Spleen (tissue), 11 donors: Measurements from ENCODE around the gene RRP12. TPM values are rescaled to one million over a fixed set of nuclear protein-coding genes. Genes with fewer than 3 reads are reported as not detected.
A peak's percentile ranks its signal among the peaks of the same experiment; 100 is the strongest.

Experiments used
- DNase-seq: peaks from one replicate; pipeline ENCODE4 v3.0.0-alpha.2; 2020
- H3K27ac ChIP-seq, 8 donors: fragments of 200-600 bp; sonication (generic) in 7 of 8; 1 replicate in 4 of 8; 2 replicates in 4 of 8; pipeline versions ENCODE4 v1.5.0 to v1.8.0; 2016 to 2021; ENCODE audit warnings: inconsistent platforms in 4 of 8, mild to moderate bottlenecking in 4 of 8, moderate library complexity in 1 of 8
- H3K27me3 ChIP-seq, 7 donors: fragments of 200-600 bp; sonication (generic) in 6 of 7; replicated peaks in 1 of 7; 1 replicate in 4 of 7; 2 replicates in 3 of 7; pipeline versions ENCODE4 v1.5.0 to v1.8.0; 2016 to 2021; ENCODE audit warnings: inconsistent platforms in 3 of 7, mild to moderate bottlenecking in 1 of 7
- H3K36me3 ChIP-seq, 6 donors: fragments of 200-600 bp; sonication (generic) in 5 of 6; 1 replicate in 4 of 6; 2 replicates in 2 of 6; pipeline versions ENCODE4 v1.5.0 to v1.8.0; 2016 to 2021; ENCODE audit warnings: inconsistent platforms in 2 of 6
- H3K4me1 ChIP-seq, 6 donors: fragments of 200-600 bp; sonication (generic) in 5 of 6; 1 replicate in 3 of 6; 2 replicates in 3 of 6; pipeline versions ENCODE4 v1.5.0 to v1.8.0; 2016 to 2021; ENCODE audit warnings: inconsistent platforms in 3 of 6
- H3K4me3 ChIP-seq, 8 donors: fragments of 200-600 bp; sonication (generic) in 7 of 8; 1 replicate in 4 of 8; 2 replicates in 4 of 8; pipeline versions ENCODE4 v1.5.0 to v1.8.0; 2016 to 2021; ENCODE audit warnings: inconsistent platforms in 4 of 8, mild to moderate bottlenecking in 4 of 8, moderate library complexity in 2 of 8
- H3K9me3 ChIP-seq, 8 donors: fragments of 200-600 bp; sonication (generic) in 7 of 8; 1 replicate in 4 of 8; 2 replicates in 4 of 8; pipeline versions ENCODE4 v1.5.0 to v1.8.0; 2016 to 2021; ENCODE audit warnings: inconsistent platforms in 4 of 8
- POLR2A ChIP-seq, 3 donors: fragments of 450-650 bp; IDR thresholded peaks; one replicate each; pipeline ENCODE4 v1.5.1; 2017; ENCODE audit warnings: antibody characterized with exemption in 3 of 3, mild to moderate bottlenecking in 1 of 3
- POLR2AphosphoS5 ChIP-seq, 3 donors: sonication (generic); formaldehyde crosslinking; IDR thresholded peaks; one replicate each; pipeline ENCODE4 v1.5.1; 2017; ENCODE audit warnings: antibody characterized with exemption in 3 of 3
- WGBS, 5 donors: extraction: QIAGEN DNeasy Blood & Tissue Kit in 3 of 5; methylation state at CpG; one replicate each; pipeline versions ENCODE4 v1.1.5 to v1.1.7; 2013 to 2018; 5-methylcytosine and 5-hydroxymethylcytosine counted together
- intact Hi-C: fragments of 100-400 bp; cut with DNase I; formaldehyde crosslinking; loops from one replicate; pipeline ENCODE4 v1.15.0; 2023; ENCODE audit warnings: low total_unique reads
- polyA plus RNA-seq, 3 donors: library from polyadenylated mRNA; stranded (reverse); fragments of 200-250 nt; gene quantifications; one replicate each; pipeline ENCODE4 v1.2.1, GENCODE V29; 2013
- total RNA-seq, 7 donors: library from RNA; depleted of rRNA in 3 of 7; stranded (reverse); fragments of >200 nt in 3 of 7; fragmentation: NEBNext Ultra II Directional in 4 of 7; extraction: Animal tissue kit (Norgen Biotek cat#: 25700) in 4 of 7; gene quantifications; one replicate each; pipeline versions ENCODE4 v1.1.0 to v1.2.1, GENCODE V29; 2016 to 2021
- TF ChIP-seq, protein P1 (sequence below), 11 experiments: fragments of 200-600 bp in 7 of 11; fragments of 450-650 bp in 4 of 11; sonication (generic) in 4 of 11; IDR thresholded peaks in 8 of 11; conservative IDR thresholded peaks in 3 of 11; 1 replicate in 7 of 11; 2 replicates in 4 of 11; pipeline versions ENCODE4 v1.4.0 to v1.8.0; 2016 to 2021; ENCODE audit warnings: antibody characterized with exemption in 11 of 11, inconsistent platforms in 4 of 11, mild to moderate bottlenecking in 1 of 11
- donor health status: healthy with polysubstance abuse.
- donor health status: DM: no; HTN: no; CAD: no; lungs with moderate emphysema.
- donor health status: DM: no; HTN: no; CAD: no.
- donor health status: Bipolar disorder and iron deficiency.
- donor health status: healthy.
- donor health status: DM: no; HTN: no; CAD: no.
- donor health status: DM: yes; HTN: yes; CAD: no.

The RRP12 gene
- total and polyA plus RNA-seq, 10 donors, result 12.3 to 51.4 (median 24.9) TPM

DNA sequence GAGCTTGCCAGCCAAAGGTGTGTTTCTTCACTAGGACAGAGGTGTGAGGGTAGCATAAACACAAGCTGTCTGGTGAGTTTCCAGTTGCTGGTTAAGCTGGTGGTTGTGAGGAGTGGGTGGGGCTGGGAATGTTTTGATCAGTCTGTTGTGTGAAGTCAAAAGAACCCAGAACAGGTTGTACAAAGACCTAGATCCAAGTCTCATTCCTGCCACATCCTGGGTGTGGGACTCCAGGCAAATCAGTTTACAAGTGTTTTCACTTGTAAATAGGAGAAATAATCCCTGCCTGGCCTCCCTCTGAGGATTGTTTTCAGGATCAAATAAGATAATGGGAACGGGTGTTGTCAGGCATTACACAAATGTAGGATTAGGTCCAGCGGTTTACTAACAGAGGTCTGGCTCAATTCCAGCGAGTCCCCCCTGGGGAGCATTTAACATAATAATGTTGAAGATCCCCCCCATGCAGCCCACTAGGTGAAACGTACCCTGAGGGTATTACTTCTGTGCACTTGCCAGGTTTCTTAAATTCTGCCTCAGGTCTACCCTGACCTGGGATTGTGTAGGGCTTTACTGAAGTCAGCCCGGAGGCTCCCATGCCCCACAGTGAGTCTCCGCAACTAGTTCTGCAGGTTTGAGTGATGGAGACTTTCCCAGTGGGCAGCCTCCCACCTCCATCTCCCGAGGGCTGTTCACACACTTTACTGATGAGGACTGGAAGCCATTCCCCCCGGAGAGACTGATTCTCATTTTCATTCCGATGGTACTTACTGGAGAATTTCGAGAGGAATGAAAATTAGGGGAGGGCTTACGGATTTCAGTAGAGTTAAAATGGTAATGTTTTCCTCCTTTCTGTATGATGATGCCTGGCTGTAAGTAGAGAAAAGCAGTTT lies 64.0 kb downstream of the RRP12 start:
- peaks cover 8 to 43% (median 25%) of the 10 kb centered on the region in 6 donors for H3K4me1 ChIP-seq
- DNase-seq, result no peak
- TF ChIP-seq POLR2A (IDR thresholded peaks at IDR 0.05), result no peak
- TF ChIP-seq, protein P1, sequence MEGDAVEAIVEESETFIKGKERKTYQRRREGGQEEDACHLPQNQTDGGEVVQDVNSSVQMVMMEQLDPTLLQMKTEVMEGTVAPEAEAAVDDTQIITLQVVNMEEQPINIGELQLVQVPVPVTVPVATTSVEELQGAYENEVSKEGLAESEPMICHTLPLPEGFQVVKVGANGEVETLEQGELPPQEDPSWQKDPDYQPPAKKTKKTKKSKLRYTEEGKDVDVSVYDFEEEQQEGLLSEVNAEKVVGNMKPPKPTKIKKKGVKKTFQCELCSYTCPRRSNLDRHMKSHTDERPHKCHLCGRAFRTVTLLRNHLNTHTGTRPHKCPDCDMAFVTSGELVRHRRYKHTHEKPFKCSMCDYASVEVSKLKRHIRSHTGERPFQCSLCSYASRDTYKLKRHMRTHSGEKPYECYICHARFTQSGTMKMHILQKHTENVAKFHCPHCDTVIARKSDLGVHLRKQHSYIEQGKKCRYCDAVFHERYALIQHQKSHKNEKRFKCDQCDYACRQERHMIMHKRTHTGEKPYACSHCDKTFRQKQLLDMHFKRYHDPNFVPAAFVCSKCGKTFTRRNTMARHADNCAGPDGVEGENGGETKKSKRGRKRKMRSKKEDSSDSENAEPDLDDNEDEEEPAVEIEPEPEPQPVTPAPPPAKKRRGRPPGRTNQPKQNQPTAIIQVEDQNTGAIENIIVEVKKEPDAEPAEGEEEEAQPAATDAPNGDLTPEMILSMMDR (IDR thresholded peaks at IDR 0.05 in 8 of 11, conservative IDR thresholded peaks at IDR 0.05 in 3 of 11), result no peak
- no peak for TF ChIP-seq POLR2AphosphoS5 (IDR thresholded peaks at IDR 0.05)
- no peaks in the 10 kb centered on the region for H3K9me3 ChIP-seq
- intact Hi-C loops, result no loop called here
- H3K36me3 ChIP-seq, result peaks cover 0 to 1% (median 0%) of the 10 kb centered on the region in 6 donors
- H3K27me3 ChIP-seq, result no peaks in the 10 kb centered on the region
- H3K27ac ChIP-seq, result peak overlapping the region in 3 of 8 donors; percentile 20 to 100 (median 99)
- no peak overlapping the region for H3K4me3 ChIP-seq
- 61 to 75% (median 69%) methylated on average over 11 of the region's 11 CpGs for WGBS, 5 donors

DNA sequence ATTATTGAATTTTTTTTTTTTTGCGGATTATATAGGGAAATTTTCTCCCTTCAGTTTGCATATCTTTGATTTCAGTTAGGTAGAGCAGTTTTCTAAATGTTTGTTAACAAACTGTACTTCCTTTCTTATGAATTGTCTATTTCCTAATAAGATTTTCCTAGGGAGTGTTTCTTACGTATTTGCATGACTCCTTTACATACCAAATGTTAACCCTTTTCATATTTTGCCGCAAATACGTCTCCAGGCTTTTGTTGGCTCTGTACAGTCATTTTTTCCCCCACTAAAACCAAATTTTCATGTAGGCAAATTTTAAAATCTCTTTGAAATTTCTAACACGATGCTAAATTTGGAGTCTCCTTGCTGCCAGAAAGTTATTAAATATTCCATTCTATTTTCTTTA lies 64.7 kb downstream of the RRP12 start:
- Histone ChIP-seq H3K27ac (peak overlapping the region in 5 of 8 donors; percentile 95 to 100 (median 97)), H3K9me3 (no peaks in the 10 kb centered on the region), H3K4me3 (no peak overlapping the region), H3K36me3 (peaks cover 0 to 9% (median 0%) of the 10 kb centered on the region in 6 donors), H3K4me1 (peaks cover 14 to 50% (median 32%) of the 10 kb centered on the region in 6 donors), H3K27me3 (no peaks in the 10 kb centered on the region)
- WGBS, 5 donors, result 45 to 73% (median 57%) methylated on average over 5 of the region's 5 CpGs
- no peak for TF ChIP-seq POLR2A (IDR thresholded peaks at IDR 0.05)
- DNase-seq, result no peak
- intact Hi-C loops, result no loop called here

DNA sequence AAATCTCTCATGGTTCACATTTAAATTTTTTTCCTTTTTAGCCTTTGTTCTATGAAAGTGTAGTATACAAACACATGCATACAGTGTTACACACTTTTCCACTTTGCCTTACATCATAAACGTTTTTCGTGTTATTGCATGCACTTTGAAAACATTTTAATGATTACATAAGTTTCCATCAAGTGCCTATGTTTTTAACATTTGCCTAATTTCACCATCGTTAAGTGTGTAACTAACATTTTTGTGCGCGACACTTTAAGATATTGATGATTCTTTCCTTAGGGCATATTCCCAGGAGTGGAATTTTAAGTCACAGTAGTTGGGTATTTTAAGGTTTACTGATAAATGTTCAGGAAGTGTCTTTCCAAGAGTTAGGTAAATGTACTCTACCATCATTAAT lies 65.1 kb downstream of the RRP12 start:
- Histone ChIP-seq H3K27me3 (no peaks in the 10 kb centered on the region), H3K4me3 (no peak overlapping the region), H3K9me3 (no peaks in the 10 kb centered on the region), H3K36me3 (peaks cover 0 to 13% (median 0%) of the 10 kb centered on the region in 6 donors), H3K27ac (peak overlapping the region in 7 of 8 donors; percentile 95 to 100 (median 98)), H3K4me1 (peaks cover 18 to 55% (median 37%) of the 10 kb centered on the region in 6 donors)
- intact Hi-C loops, result no loop called here
- TF ChIP-seq POLR2A (IDR thresholded peaks at IDR 0.05) (no peak), POLR2AphosphoS5 (IDR thresholded peaks at IDR 0.05) (no peak)
- TF ChIP-seq, protein P1 (IDR thresholded peaks at IDR 0.05 in 8 of 11, conservative IDR thresholded peaks at IDR 0.05 in 3 of 11), result no peak
- WGBS, 5 donors, result 48 to 71% (median 55%) methylated on average over 5 of the region's 5 CpGs
- no peak for DNase-seq

DNA sequence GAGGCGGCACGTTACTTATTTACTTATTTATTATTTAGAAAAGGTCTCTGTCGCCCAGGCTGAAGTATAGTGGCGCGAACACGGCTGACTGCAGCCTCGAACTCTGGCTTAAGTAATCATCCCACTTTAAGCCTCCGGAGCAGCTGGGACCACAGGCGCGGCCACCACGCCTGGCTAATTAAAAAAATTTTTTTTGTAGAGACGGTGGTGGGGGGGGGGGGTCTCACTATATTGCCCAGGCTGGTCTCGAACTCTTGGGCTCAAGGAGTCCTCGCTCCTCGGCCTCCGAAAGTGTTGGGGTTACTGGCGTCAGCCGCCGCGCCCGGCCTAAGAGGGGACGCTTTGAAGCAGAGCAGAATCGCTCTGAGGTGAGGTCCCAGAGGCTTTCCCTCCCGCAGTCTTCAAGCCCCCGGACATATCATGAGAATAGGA lies 65.9 kb downstream of the RRP12 start:
- peak; percentile 87 for DNase-seq
- Histone ChIP-seq H3K36me3 (peaks cover 0 to 21% (median 0%) of the 10 kb centered on the region in 6 donors), H3K9me3 (no peaks in the 10 kb centered on the region), H3K4me1 (peaks cover 19 to 63% (median 45%) of the 10 kb centered on the region in 6 donors), H3K27ac (peak overlapping the region; percentile 94 to 100 (median 98)), H3K27me3 (no peaks in the 10 kb centered on the region), H3K4me3 (peak overlapping the region; percentile 88 to 99 (median 96))
- intact Hi-C loops, result no loop called here
- TF ChIP-seq POLR2AphosphoS5 (IDR thresholded peaks at IDR 0.05) (no peak), POLR2A (IDR thresholded peaks at IDR 0.05) (no peak)
- WGBS, 5 donors, result 5 to 9% (median 7%) methylated on average over 25 of the region's 25 CpGs
